Limb (tissue), 2 donors: ENCODE measurements around the gene SERINC4.
A peak's percentile ranks its signal among the peaks of the same experiment; 100 is the strongest.

Experiments used
- DNase-seq, 2 donors: peaks; one replicate each; pipeline ENCODE4 v3.0.0-alpha.2; 2016; ENCODE audit errors: extremely low spot score in 2 of 2

The SERINC4 gene

GRCh38 chr15:43796566-43796965 is 3.5 kb downstream of the SERINC4 start:
- DNase-seq, result no peak

GRCh38 chr15:43795997-43796396 is 4.0 kb downstream of the SERINC4 start:
- DNase-seq, result no peak

- DNase-seq, result no peak
Observed at GRCh38 chr15:43795197-43795596, 4.8 kb downstream of the SERINC4 start.

GRCh38 chr15:43794269-43795037 is 5.6 kb downstream of the SERINC4 start:
- no peak for DNase-seq

GRCh38 chr15:43793647-43794046 is 6.4 kb downstream of the SERINC4 start:
- DNase-seq, result no peak

- peak in 1 of 2 donors; percentile 42 for DNase-seq
Observed at GRCh38 chr15:43792761-43793476, 7.1 kb downstream of the SERINC4 start.

- peak; percentile 99 to 100 for DNase-seq
Observed at GRCh38 chr15:43791993-43792760, 7.8 kb downstream of the SERINC4 start, which contains the start of gene SERF2. Gene SERF2, plus strand, starts transcription at chr15:43792320. Its CDS starts 57 bp downstream, at chr15:43792377.

GRCh38 chr15:43789409-43789808 is 10.6 kb downstream of the SERINC4 start:
- DNase-seq, result no peak

- DNase-seq, result no peak
Observed at GRCh38 chr15:43779016-43779415, 21.0 kb downstream of the SERINC4 start.

GRCh38 chr15:43777267-43777914 is 22.6 kb downstream of the SERINC4 start:
- DNase-seq, result peak; percentile 55 to 79

GRCh38 chr15:43776718-43777266 is 23.2 kb downstream of the SERINC4 start, which contains the start of gene ELL3:
Gene ELL3, minus strand, starts transcription at chr15:43776966. Its CDS starts 65 bp downstream, at chr15:43776901.
- DNase-seq, result peak; percentile 36 to 79

GRCh38 chr15:43776101-43776717 is 23.8 kb downstream of the SERINC4 start:
- peak in 1 of 2 donors; percentile 45 for DNase-seq

GRCh38 chr15:43775411-43775965 is 24.5 kb downstream of the SERINC4 start:
- peak in 1 of 2 donors; percentile 46 for DNase-seq

- DNase-seq, result no peak
Observed at GRCh38 chr15:43774062-43774461, 26.0 kb downstream of the SERINC4 start.

GRCh38 chr15:43772624-43773023 is 27.4 kb downstream of the SERINC4 start:
- no peak for DNase-seq

- DNase-seq, result no peak
Observed at GRCh38 chr15:43771816-43772215, 28.2 kb downstream of the SERINC4 start.

GRCh38 chr15:43769584-43770228 is 30.3 kb downstream of the SERINC4 start:
- DNase-seq, result peak in 1 of 2 donors; percentile 62

- DNase-seq, result no peak
Observed at GRCh38 chr15:43763819-43764446, 36.1 kb downstream of the SERINC4 start.

GRCh38 chr15:43762824-43763223 is 37.2 kb downstream of the SERINC4 start:
- no peak for DNase-seq
